ENCODE results near the gene RO60.

- TF ChIP-seq CTCF (conservative IDR thresholded peaks at IDR 0.05; ENCODE audit: low read depth, low read length) (no peak), EZH2 (IDR thresholded peaks at IDR 0.05; ENCODE audit: low read length, unreplicated experiment) (no peak), EZH2phosphoT487 (IDR thresholded peaks at IDR 0.05; ENCODE audit: borderline replicate concordance, low read length) (no peak)
Observed at GRCh38 chr1:193058529-193059281, 707 bp upstream of the RO60 start.
